Vagina (tissue), 2 donors: ENCODE measurements around the gene BNC1. TPM values are rescaled to one million over a fixed set of nuclear protein-coding genes. Genes with fewer than 3 reads are reported as not detected.

Experiments
- DNase-seq, 2 donors: peaks; one replicate each; pipeline ENCODE4 v3.0.0-alpha.2; 2017; ENCODE audit errors: extremely low spot score in 2 of 2
- H3K27ac ChIP-seq: fragments of 200-600 bp; sonication (generic); one replicate; pipeline ENCODE4 v1.5.1; 2019
- H3K27me3 ChIP-seq: fragments of 200-600 bp; sonication (generic); one replicate; pipeline ENCODE4 v1.5.1; 2019
- H3K36me3 ChIP-seq, 2 donors: fragments of 200-600 bp; sonication (generic); one replicate each; pipeline ENCODE4 v1.5.1; 2017 to 2019
- H3K4me1 ChIP-seq: fragments of 200-600 bp; sonication (generic); one replicate; pipeline ENCODE4 v1.5.1; 2019
- H3K4me3 ChIP-seq, 2 donors: fragments of 200-600 bp; sonication (generic); 1 replicate in 1 of 2; 2 replicates in 1 of 2; pipeline ENCODE4 v1.5.1; 2016 to 2019
- H3K9me3 ChIP-seq: fragments of 200-600 bp; sonication (generic); one replicate; pipeline ENCODE4 v1.5.1; 2019
- POLR2A ChIP-seq, 2 donors: fragments of 450-650 bp; IDR thresholded peaks; one replicate each; pipeline ENCODE4 v1.6.1; 2017; ENCODE audit warnings: antibody characterized with exemption in 2 of 2, mild to moderate bottlenecking in 2 of 2, moderate library complexity in 2 of 2
- POLR2AphosphoS5 ChIP-seq, 2 donors: sonication (generic); formaldehyde crosslinking; IDR thresholded peaks; one replicate each; pipeline ENCODE4 v1.9.0; 2017; ENCODE audit warnings: antibody characterized with exemption in 2 of 2, mild to moderate bottlenecking in 2 of 2, low read depth in 1 of 2; ENCODE audit not compliant: insufficient read depth in 1 of 2
- intact Hi-C: fragments of 100-400 bp; cut with DNase I; formaldehyde crosslinking; loops from one replicate; pipeline ENCODE4 v1.15.1; 2023
- total RNA-seq: library from RNA; depleted of rRNA; stranded (reverse); fragments of >200 nt; gene quantifications from one replicate; pipeline ENCODE4 v1.2.3, GENCODE V29; 2016
- TF ChIP-seq, protein P1 (sequence below), 3 experiments: fragments of 450-650 bp in 2 of 3; fragments of 200-600 bp in 1 of 3; sonication (generic) in 1 of 3; IDR thresholded peaks; one replicate each; pipeline ENCODE4 v1.5.1; 2017 to 2019; ENCODE audit warnings: antibody characterized with exemption in 3 of 3, mild to moderate bottlenecking in 2 of 3, moderate library complexity in 2 of 3

Gene BNC1
- total RNA-seq, 1 donor from 2014 or later, result 18.2 TPM

DNA sequence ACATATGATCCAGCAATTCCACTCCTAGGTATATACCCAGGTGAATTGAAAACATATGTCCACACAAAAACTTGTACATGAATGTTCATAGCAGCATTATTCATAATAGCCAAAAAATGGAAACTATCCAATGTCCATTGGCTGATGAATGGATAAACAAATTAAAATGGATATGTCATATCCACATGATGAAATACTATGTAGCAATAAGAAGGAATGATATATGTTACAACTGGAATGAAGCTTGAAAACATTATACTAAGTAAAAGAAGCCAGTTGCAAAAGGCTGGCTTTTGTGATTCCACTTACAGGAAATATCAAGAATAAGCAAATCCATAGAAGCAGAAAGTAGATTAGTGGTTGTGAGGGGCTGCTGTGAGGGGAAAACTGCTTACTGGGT is 33.7 kb downstream of the BNC1 start:
- intact Hi-C loops, result no loop called here
- Histone ChIP-seq H3K4me3 (no peak overlapping the region), H3K36me3 (no peaks in the 10 kb centered on the region), H3K27ac (no peak overlapping the region), H3K4me1 (no peaks in the 10 kb centered on the region), H3K9me3 (no peaks in the 10 kb centered on the region), H3K27me3 (no peaks in the 10 kb centered on the region)
- no peak for TF ChIP-seq POLR2AphosphoS5 (IDR thresholded peaks at IDR 0.05; ENCODE audit: insufficient read depth in 1 of 2, low read depth in 1 of 2)
- TF ChIP-seq, protein P1, sequence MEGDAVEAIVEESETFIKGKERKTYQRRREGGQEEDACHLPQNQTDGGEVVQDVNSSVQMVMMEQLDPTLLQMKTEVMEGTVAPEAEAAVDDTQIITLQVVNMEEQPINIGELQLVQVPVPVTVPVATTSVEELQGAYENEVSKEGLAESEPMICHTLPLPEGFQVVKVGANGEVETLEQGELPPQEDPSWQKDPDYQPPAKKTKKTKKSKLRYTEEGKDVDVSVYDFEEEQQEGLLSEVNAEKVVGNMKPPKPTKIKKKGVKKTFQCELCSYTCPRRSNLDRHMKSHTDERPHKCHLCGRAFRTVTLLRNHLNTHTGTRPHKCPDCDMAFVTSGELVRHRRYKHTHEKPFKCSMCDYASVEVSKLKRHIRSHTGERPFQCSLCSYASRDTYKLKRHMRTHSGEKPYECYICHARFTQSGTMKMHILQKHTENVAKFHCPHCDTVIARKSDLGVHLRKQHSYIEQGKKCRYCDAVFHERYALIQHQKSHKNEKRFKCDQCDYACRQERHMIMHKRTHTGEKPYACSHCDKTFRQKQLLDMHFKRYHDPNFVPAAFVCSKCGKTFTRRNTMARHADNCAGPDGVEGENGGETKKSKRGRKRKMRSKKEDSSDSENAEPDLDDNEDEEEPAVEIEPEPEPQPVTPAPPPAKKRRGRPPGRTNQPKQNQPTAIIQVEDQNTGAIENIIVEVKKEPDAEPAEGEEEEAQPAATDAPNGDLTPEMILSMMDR (IDR thresholded peaks at IDR 0.05), result no peak
- no peak for TF ChIP-seq POLR2A (IDR thresholded peaks at IDR 0.05)
- no peak for DNase-seq

DNA sequence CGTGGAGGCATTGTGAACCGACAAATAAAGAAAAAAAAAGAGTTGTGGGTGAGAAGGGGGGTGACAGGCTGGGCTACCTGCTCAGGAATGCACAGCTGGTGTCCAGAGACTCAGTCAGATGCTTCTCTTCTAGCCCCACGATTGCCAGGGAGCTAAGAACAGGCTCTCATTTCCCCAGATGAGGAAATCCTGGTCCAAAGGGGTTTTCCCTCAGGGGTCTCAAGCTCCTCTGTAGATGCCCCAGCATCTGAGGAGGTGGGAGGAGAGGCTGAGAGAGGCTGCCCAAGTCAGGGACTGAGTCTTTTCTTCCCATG is 35.5 kb downstream of the BNC1 start:
- no peak for TF ChIP-seq POLR2A (IDR thresholded peaks at IDR 0.05)
- TF ChIP-seq, protein P1 (IDR thresholded peaks at IDR 0.05), result no peak
- TF ChIP-seq POLR2AphosphoS5 (IDR thresholded peaks at IDR 0.05; ENCODE audit: insufficient read depth in 1 of 2, low read depth in 1 of 2), result no peak
- Histone ChIP-seq H3K27me3 (no peaks in the 10 kb centered on the region), H3K9me3 (no peaks in the 10 kb centered on the region), H3K27ac (no peak overlapping the region), H3K4me3 (no peak overlapping the region), H3K4me1 (no peaks in the 10 kb centered on the region), H3K36me3 (no peaks in the 10 kb centered on the region)
- intact Hi-C loops, result no loop called here
- DNase-seq, result no peak

DNA sequence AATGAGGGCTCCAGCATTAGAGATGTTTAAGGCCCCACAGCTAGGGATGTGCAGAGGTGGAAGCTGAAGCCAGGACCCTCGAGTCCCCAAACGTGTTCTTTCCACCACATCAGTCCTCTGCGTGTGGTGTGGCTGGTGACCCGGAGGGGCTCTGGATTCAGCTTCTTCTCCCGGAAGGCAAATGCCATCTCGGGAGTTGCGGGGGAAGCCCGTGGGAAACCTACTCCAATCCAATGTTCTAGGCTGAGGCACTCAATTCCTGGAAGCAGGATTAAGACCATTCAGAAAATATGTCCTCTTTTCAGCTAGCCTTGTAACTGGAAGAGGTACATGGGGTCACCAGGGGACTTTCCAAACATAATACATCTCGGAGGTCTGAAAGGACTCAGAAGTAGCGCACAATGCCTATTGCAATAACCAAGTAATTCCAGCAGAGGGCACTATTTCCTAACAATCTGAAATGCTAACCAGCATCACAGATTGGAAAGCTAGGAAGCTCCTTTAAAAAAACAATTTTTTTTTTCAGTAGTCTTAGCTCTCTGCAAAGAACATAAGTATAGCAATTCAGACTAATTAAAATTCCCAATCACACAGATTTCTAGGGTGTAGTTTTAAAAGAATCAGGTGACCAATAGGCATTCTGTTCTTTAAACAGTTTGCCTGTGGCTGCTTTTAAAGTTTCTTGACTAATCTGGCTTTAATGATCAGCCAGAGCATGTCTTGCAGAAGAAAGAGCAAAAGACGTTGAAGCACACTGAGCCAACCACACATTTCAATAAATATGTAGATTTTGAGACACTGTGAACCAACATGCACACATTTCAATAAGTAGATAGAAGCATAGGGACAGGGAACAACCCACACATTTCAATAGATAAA is 36.1 kb downstream of the BNC1 start:
- TF ChIP-seq POLR2AphosphoS5 (IDR thresholded peaks at IDR 0.05; ENCODE audit: insufficient read depth in 1 of 2, low read depth in 1 of 2), result peak in 1 of 2 donors; percentile 33
- no peak for TF ChIP-seq POLR2A (IDR thresholded peaks at IDR 0.05)
- TF ChIP-seq, protein P1 (IDR thresholded peaks at IDR 0.05), result peak; percentile 58 to 73 (median 59)
- no peaks in the 10 kb centered on the region for H3K4me1 ChIP-seq
- no peak overlapping the region for H3K27ac ChIP-seq
- H3K27me3 ChIP-seq, result no peaks in the 10 kb centered on the region
- no peak for DNase-seq
- no peaks in the 10 kb centered on the region for H3K9me3 ChIP-seq
- intact Hi-C loops, result no loop called here
- no peaks in the 10 kb centered on the region for H3K36me3 ChIP-seq
- H3K4me3 ChIP-seq, result no peak overlapping the region

DNA sequence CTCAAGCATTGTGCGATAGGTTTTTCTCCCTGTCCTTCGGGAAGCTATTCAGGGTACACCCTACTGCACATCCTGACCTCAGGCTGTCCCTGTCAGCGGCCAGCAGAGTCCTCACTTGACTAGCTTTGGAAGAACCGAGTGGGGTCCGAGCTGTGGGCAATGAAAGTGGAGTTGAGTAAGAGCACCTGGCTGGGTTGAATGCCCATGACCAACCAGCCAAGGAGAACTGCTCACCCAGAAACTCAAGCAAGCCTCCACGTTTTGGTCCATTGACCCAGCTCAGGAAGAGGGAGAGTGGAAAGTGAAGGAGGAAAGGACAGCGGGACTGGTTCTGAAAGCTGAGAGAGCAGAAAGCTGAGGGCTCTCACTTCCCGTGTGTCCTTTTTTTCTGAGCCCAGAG is 40.8 kb downstream of the BNC1 start:
- Histone ChIP-seq H3K27me3 (no peaks in the 10 kb centered on the region), H3K36me3 (no peaks in the 10 kb centered on the region)
- TF ChIP-seq, protein P1 (IDR thresholded peaks at IDR 0.05), result no peak
- no peak for TF ChIP-seq POLR2AphosphoS5 (IDR thresholded peaks at IDR 0.05; ENCODE audit: insufficient read depth in 1 of 2, low read depth in 1 of 2)
- TF ChIP-seq POLR2A (IDR thresholded peaks at IDR 0.05), result no peak

DNA sequence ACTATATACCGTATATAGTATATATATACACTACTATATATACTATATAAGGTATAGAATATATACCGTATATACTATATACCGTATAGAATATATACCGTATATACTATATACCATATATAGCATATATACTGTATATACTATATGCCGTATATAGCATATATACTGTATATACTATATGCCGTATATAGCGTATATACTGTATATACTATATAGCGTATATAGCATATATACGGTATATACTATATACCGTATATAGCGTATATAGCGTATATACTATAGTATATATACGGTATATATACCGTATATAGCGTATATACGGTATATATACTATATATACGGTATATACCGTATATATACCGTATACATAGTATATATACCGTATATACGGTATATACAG is 54.2 kb downstream of the BNC1 start:
- Histone ChIP-seq H3K9me3 (no peaks in the 10 kb centered on the region), H3K27ac (no peak overlapping the region), H3K4me3 (no peak overlapping the region), H3K27me3 (no peaks in the 10 kb centered on the region), H3K4me1 (no peaks in the 10 kb centered on the region), H3K36me3 (no peaks in the 10 kb centered on the region)
- intact Hi-C loops, result no loop called here
- no peak for DNase-seq
- no peak for TF ChIP-seq POLR2AphosphoS5 (IDR thresholded peaks at IDR 0.05; ENCODE audit: insufficient read depth in 1 of 2, low read depth in 1 of 2)
- TF ChIP-seq POLR2A (IDR thresholded peaks at IDR 0.05), result no peak
- TF ChIP-seq, protein P1 (IDR thresholded peaks at IDR 0.05), result no peak

More for the DNA sequence above, 40.8 kb downstream of the BNC1 start:
- intact Hi-C loops, result no loop called here
- no peak for DNase-seq
- H3K9me3 ChIP-seq, result no peaks in the 10 kb centered on the region
- H3K4me1 ChIP-seq, result no peaks in the 10 kb centered on the region
- no peak overlapping the region for H3K27ac ChIP-seq
- H3K4me3 ChIP-seq, result no peak overlapping the region
